SK-N-SH (cell line): Measurements from ENCODE around the gene CLDN18. TPM values are rescaled to one million over a fixed set of nuclear protein-coding genes. Genes with fewer than 3 reads are reported as not detected.

Experiments
- CTCF ChIA-PET: fragments of 300-600, 350-600 bp; formaldehyde crosslinking; extraction: SDS; loops from one replicate; lab custom pipeline; 2021; lab: Yijun Ruan, JAX
- POLR2A ChIA-PET: fragments of 350-600 bp; sonication (Branson Sonifier 250); formaldehyde crosslinking; extraction: SDS; loops from one replicate; lab custom pipeline; 2020; ENCODE audit warnings: antibody characterized with exemption, inconsistent platforms; lab: Yijun Ruan, JAX
- DNase-seq: peaks from one replicate; pipeline ENCODE4 v3.0.0; 2012
- H2AFZ ChIP-seq: fragments of 200-600 bp; sonication (generic); 2 replicates; pipeline ENCODE4 v1.8.1; 2016; ENCODE audit warnings: antibody characterized with exemption, mild to moderate bottlenecking, low read depth
- H3F3A ChIP-seq: fragments of 200-600 bp; sonication (generic); replicated peaks from 2 replicates; pipeline ENCODE3; 2016; ENCODE audit warnings: antibody characterized with exemption, mild to moderate bottlenecking; ENCODE audit not compliant: insufficient read depth
- H3K27ac ChIP-seq, 2 experiments: fragments of 200-500 bp in 1 of 2; fragments of 200-600 bp in 1 of 2; sonication (Bioruptor generic) in 1 of 2; sonication (generic), shearing (Covaris generic) in 1 of 2; 2 replicates each; pipeline versions ENCODE4 v1.5.1 to v1.6.1; 2014 to 2016; ENCODE audit warnings: low read depth in 2 of 2, inconsistent platforms in 1 of 2, low read length in 1 of 2, mild to moderate bottlenecking in 1 of 2, mixed read lengths in 1 of 2
- H3K27me3 ChIP-seq: fragments of 200-600 bp; sonication (generic), shearing (Covaris generic); 2 replicates; pipeline ENCODE4 v1.6.1; 2016; ENCODE audit warnings: mixed run types; ENCODE audit not compliant: insufficient read depth
- H3K36me3 ChIP-seq, 2 experiments: fragments of 200-500 bp in 1 of 2; fragments of 200-600 bp in 1 of 2; sonication (Bioruptor generic) in 1 of 2; sonication (generic) in 1 of 2; replicated peaks in 1 of 2; 2 replicates each; pipeline versions ENCODE3 to v1.5.1; 2014 to 2016; ENCODE audit warnings: low read length in 1 of 2, mild to moderate bottlenecking in 1 of 2; ENCODE audit not compliant: insufficient read depth in 2 of 2, control insufficient read depth in 1 of 2
- H3K4me1 ChIP-seq, 2 experiments: fragments of 200-500 bp in 1 of 2; fragments of 200-600 bp in 1 of 2; sonication (Bioruptor generic) in 1 of 2; sonication (generic), shearing (Covaris generic) in 1 of 2; 2 replicates each; pipeline versions ENCODE4 v1.5.1 to v1.6.1; 2014 to 2016; ENCODE audit warnings: low read depth in 1 of 2, low read length in 1 of 2, mixed run types in 1 of 2; ENCODE audit not compliant: insufficient read depth in 2 of 2, control insufficient read depth in 1 of 2
- H3K4me2 ChIP-seq: fragments of 200-600 bp; sonication (generic), shearing (Covaris generic); 2 replicates; pipeline ENCODE4 v1.6.1; 2017; ENCODE audit warnings: mixed run types
- H3K4me3 ChIP-seq, 2 experiments: fragments of 200-500 bp in 1 of 2; fragments of 200-600 bp in 1 of 2; sonication (Bioruptor generic) in 1 of 2; sonication (generic), shearing (Covaris generic) in 1 of 2; 2 replicates each; pipeline versions ENCODE4 v1.5.1 to v1.8.1; 2014 to 2016; ENCODE audit warnings: low read depth in 2 of 2, inconsistent platforms in 1 of 2, low read length in 1 of 2, mild to moderate bottlenecking in 1 of 2, mixed read lengths in 1 of 2, moderate library complexity in 1 of 2
- H3K79me2 ChIP-seq: fragments of 200-600 bp; sonication (generic); 2 replicates; pipeline ENCODE4 v1.8.1; 2017; ENCODE audit warnings: mild to moderate bottlenecking; ENCODE audit not compliant: insufficient read depth
- H3K9ac ChIP-seq: fragments of 200-600 bp; sonication (generic); 2 replicates; pipeline ENCODE4 v1.6.1; 2017; ENCODE audit warnings: mixed run types
- H3K9me2 ChIP-seq: fragments of 200-600 bp; sonication (generic); 2 replicates; pipeline ENCODE4 v1.6.1; 2017; ENCODE audit warnings: mixed run types
- H3K9me3 ChIP-seq: fragments of 200-600 bp; sonication (generic); 2 replicates; pipeline ENCODE4 v1.6.1; 2017; ENCODE audit warnings: mixed run types, mild to moderate bottlenecking, moderate library complexity
- H4K20me1 ChIP-seq: fragments of 200-600 bp; sonication (generic); 2 replicates; pipeline ENCODE4 v1.6.1; 2017; ENCODE audit warnings: mild to moderate bottlenecking, mixed run types; ENCODE audit not compliant: insufficient read depth
- CTCF ChIP-seq: fragments of 200-600 bp; sonication (generic); IDR thresholded peaks from 2 replicates; pipeline ENCODE4 v1.6.1; 2017; ENCODE audit warnings: antibody characterized with exemption, mild to moderate bottlenecking, moderate library complexity
- MXI1 ChIP-seq: IDR thresholded peaks from 2 replicates; pipeline ENCODE4 v1.6.1; 2012; ENCODE audit warnings: mild to moderate bottlenecking, low read depth, low read length, improper control_type of control experiment
- POLR2AphosphoS5 ChIP-seq: IDR thresholded peaks from 2 replicates; pipeline ENCODE4 v1.6.1; 2012; ENCODE audit warnings: low read depth, low read length
- RCOR1 ChIP-seq: fragments of 150-350 bp; IDR thresholded peaks from 2 replicates; pipeline ENCODE4 v1.6.1; 2017; ENCODE audit warnings: antibody characterized with exemption, low read length
- TAF1 ChIP-seq: IDR thresholded peaks from 2 replicates; pipeline ENCODE4 v1.6.1; 2012; ENCODE audit warnings: low read depth, mild to moderate bottlenecking, low read length, moderate library complexity, borderline replicate concordance
- whole genome bisulfite sequencing: methylation state at CpG from one replicate; pipeline ENCODE4 v1.1.6; 2017; ENCODE audit warnings: low lambda C conversion rate; 5-methylcytosine and 5-hydroxymethylcytosine counted together
- polyA plus RNA-seq, 3 experiments: library from polyadenylated mRNA; depleted of rRNA; stranded (reverse); fragments of >200 nt; gene quantifications; 2 replicates each; pipeline ENCODE4 v1.2.3, GENCODE V29; 2012

CLDN18 gene
- polyA plus RNA-seq, 1 of the 3 experiments (the other 2 are of a cell fraction): not detected

- Histone ChIP-seq H3K9me3 (no peaks in the 10 kb centered on the region), H3K27me3 (no peaks in the 10 kb centered on the region), H3K9me2 (no peaks in the 10 kb centered on the region), H3K36me3 (peaks cover 0 to 17% of the 10 kb centered on the region in 2 experiments), H3K4me3 (no peak overlapping the region), H3K4me2 (no peak overlapping the region), H3K79me2 (no peaks in the 10 kb centered on the region), H3K4me1 (peaks cover 0 to 6% of the 10 kb centered on the region in 2 experiments; a peak in 2 of 4 replicates), H4K20me1 (no peaks in the 10 kb centered on the region), H3K27ac (no peak overlapping the region), H3F3A (peaks cover 7% of the 10 kb centered on the region), H2AFZ (no peak overlapping the region), H3K9ac (no peak overlapping the region)
- no peak for TF ChIP-seq TAF1
- CTCF ChIA-PET: interaction anchor here (0.8 to 1.2 kb wide), 2 partner anchors 13 to 49 kb away, joined by 3 to 5 read pairs; no protein-coding TSS in a partner anchor
- 95% methylated on average over 5 of the region's 5 CpGs for WGBS
- no peak for DNase-seq
- POLR2A ChIA-PET: no interaction called here
Observed at GRCh38 chr3:138047596-138048158, 37.7 kb downstream of the CLDN18 start.

- Histone ChIP-seq H3K27me3 (no peaks in the 10 kb centered on the region), H3K4me2 (no peak overlapping the region), H3K36me3 (peaks cover 8 to 20% of the 10 kb centered on the region in 2 experiments), H3K4me3 (no peak overlapping the region), H3K4me1 (no peaks in the 10 kb centered on the region; a peak in 1 of 4 replicates), H3K9me3 (no peaks in the 10 kb centered on the region), H3K9me2 (no peaks in the 10 kb centered on the region), H3K9ac (no peak overlapping the region), H4K20me1 (no peaks in the 10 kb centered on the region), H2AFZ (no peak overlapping the region), H3F3A (no peaks in the 10 kb centered on the region), H3K79me2 (no peaks in the 10 kb centered on the region), H3K27ac (no peak overlapping the region)
- ChIA-PET CTCF (no interaction called here), POLR2A (no interaction called here)
- WGBS: 93% methylated on average over 8 of the region's 9 CpGs
- no peak for DNase-seq
- TF ChIP-seq POLR2AphosphoS5: no peak
- TF ChIP-seq RCOR1: no peak
- TF ChIP-seq CTCF: peak; percentile 19; the same call in 1 of the 2 replicates
- TF ChIP-seq MXI1: no peak
Observed at GRCh38 chr3:138049157-138049919, 39.4 kb downstream of the CLDN18 start.
